Measurements from ENCODE around the gene APC2. TPM values are rescaled to one million over a fixed set of nuclear protein-coding genes. Genes with fewer than 3 reads are reported as not detected.

APC2 gene
- total RNA-seq, 2 experiments from 2014 or later = 0.57 to 5.5 TPM

DNA sequence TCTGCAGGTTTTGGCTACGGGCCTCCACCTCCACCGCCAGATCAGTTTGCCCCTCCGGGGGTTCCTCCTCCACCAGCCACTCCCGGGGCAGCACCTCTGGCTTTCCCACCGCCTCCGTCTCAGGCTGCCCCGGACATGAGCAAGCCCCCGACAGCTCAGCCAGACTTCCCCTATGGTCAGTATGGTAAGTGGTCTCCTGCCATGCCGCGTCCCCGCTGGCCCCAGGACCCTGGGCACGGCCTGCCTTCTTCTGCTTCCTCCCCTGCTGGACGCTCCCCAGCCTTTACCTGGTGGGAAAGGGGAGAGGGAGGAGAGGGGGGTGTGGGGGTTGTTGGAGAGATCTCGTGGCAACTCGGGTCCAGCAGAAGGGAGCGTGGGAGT is 17.4 kb upstream of the APC2 start:
- Histone ChIP-seq H2AFZ (ENCODE audit: low read length) (no peak overlapping the region), H3K27ac (ENCODE audit: low read depth, low read length, poor library complexity, severe bottlenecking) (no peak overlapping the region), H3K9me3 (ENCODE audit: low read length) (no peaks in the 10 kb centered on the region), H3K4me2 (ENCODE audit: low read length) (no peak overlapping the region), H3K79me2 (ENCODE audit: insufficient read depth, low read depth, low read length) (no peaks in the 10 kb centered on the region), H3K4me1 (ENCODE audit: insufficient read depth, low read length, poor library complexity, severe bottlenecking) (peaks cover 4% of the 10 kb centered on the region), H3K9me2 (ENCODE audit: insufficient read depth, low read length) (no peaks in the 10 kb centered on the region), H4K20me1 (ENCODE audit: insufficient read depth, low read length) (no peaks in the 10 kb centered on the region), H3K4me3 (ENCODE audit: low read depth, low read length, poor library complexity, severe bottlenecking) (no peak overlapping the region), H3K36me3 (ENCODE audit: insufficient read depth, low read length) (peaks cover 78% of the 10 kb centered on the region)
- DNase-seq (ENCODE audit: low spot score) = no peak
- intact Hi-C loops (cut with micrococcal nuclease; ENCODE audit: unreplicated experiment) = no loop called here
- POLR2A ChIA-PET = no interaction called here
- CTCF ChIA-PET (ENCODE audit: unreplicated experiment) = no interaction called here
- TF ChIP-seq CTCF (conservative IDR thresholded peaks at IDR 0.05; ENCODE audit: low read length) (no peak), EZH2phosphoT487 (IDR thresholded peaks at IDR 0.05; ENCODE audit: borderline replicate concordance, low read depth, low read length) (no peak)
- BruUV-seq (replicated peaks) = no TSS peak

- Histone ChIP-seq H2AFZ (ENCODE audit: low read length) (no peak overlapping the region), H4K20me1 (ENCODE audit: insufficient read depth, low read length) (no peaks in the 10 kb centered on the region), H3K36me3 (ENCODE audit: insufficient read depth, low read length) (peaks cover 70% of the 10 kb centered on the region), H3K27ac (ENCODE audit: low read depth, low read length, poor library complexity, severe bottlenecking) (no peak overlapping the region), H3K4me1 (ENCODE audit: insufficient read depth, low read length, poor library complexity, severe bottlenecking) (peaks cover 9% of the 10 kb centered on the region), H3K9me2 (ENCODE audit: insufficient read depth, low read length) (no peaks in the 10 kb centered on the region), H3K79me2 (ENCODE audit: insufficient read depth, low read depth, low read length) (peaks cover 2% of the 10 kb centered on the region), H3K4me2 (ENCODE audit: low read length) (no peak overlapping the region), H3K4me3 (ENCODE audit: low read depth, low read length, poor library complexity, severe bottlenecking) (no peak overlapping the region), H3K9me3 (ENCODE audit: low read length) (no peaks in the 10 kb centered on the region)
- DNase-seq (ENCODE audit: low spot score) = no peak
- ChIA-PET POLR2A (no interaction called here), CTCF (ENCODE audit: unreplicated experiment) (no interaction called here)
- intact Hi-C loops (cut with micrococcal nuclease; ENCODE audit: unreplicated experiment) = no loop called here
- BruUV-seq (replicated peaks) = no TSS peak
- no peak for TF ChIP-seq CTCF (conservative IDR thresholded peaks at IDR 0.05; ENCODE audit: low read length)
- TF ChIP-seq EZH2phosphoT487 (IDR thresholded peaks at IDR 0.05; ENCODE audit: borderline replicate concordance, low read depth, low read length) = no peak
These were observed 16.5 kb upstream of the APC2 start for GRCh38 chr19:1433119-1434039.

- TF ChIP-seq CTCF (conservative IDR thresholded peaks at IDR 0.05; ENCODE audit: low read length) (no peak), EZH2phosphoT487 (IDR thresholded peaks at IDR 0.05; ENCODE audit: borderline replicate concordance, low read depth, low read length) (no peak)
- BruUV-seq (replicated peaks) = no TSS peak
- Histone ChIP-seq H3K4me2 (ENCODE audit: low read length) (no peak overlapping the region), H3K4me1 (ENCODE audit: insufficient read depth, low read length, poor library complexity, severe bottlenecking) (peaks cover 9% of the 10 kb centered on the region), H3K9me3 (ENCODE audit: low read length) (no peaks in the 10 kb centered on the region), H3K36me3 (ENCODE audit: insufficient read depth, low read length) (peaks cover 70% of the 10 kb centered on the region), H3K4me3 (ENCODE audit: low read depth, low read length, poor library complexity, severe bottlenecking) (no peak overlapping the region), H3K27ac (ENCODE audit: low read depth, low read length, poor library complexity, severe bottlenecking) (no peak overlapping the region), H2AFZ (ENCODE audit: low read length) (no peak overlapping the region), H4K20me1 (ENCODE audit: insufficient read depth, low read length) (no peaks in the 10 kb centered on the region), H3K79me2 (ENCODE audit: insufficient read depth, low read depth, low read length) (peaks cover 8% of the 10 kb centered on the region), H3K9me2 (ENCODE audit: insufficient read depth, low read length) (no peaks in the 10 kb centered on the region)
- intact Hi-C loops (cut with micrococcal nuclease; ENCODE audit: unreplicated experiment) = no loop called here
- DNase-seq (ENCODE audit: low spot score) = no peak
- POLR2A ChIA-PET = no interaction called here
- CTCF ChIA-PET (ENCODE audit: unreplicated experiment) = no interaction called here
These were observed 15.9 kb upstream of the APC2 start for GRCh38 chr19:1434040-1434366.
